ENCODE measurements around the gene SLC6A17. TPM values are rescaled to one million over a fixed set of nuclear protein-coding genes. Genes with fewer than 3 reads are reported as not detected.

The SLC6A17 gene
- total RNA-seq, 2 experiments from 2014 or later = not detected

DNA sequence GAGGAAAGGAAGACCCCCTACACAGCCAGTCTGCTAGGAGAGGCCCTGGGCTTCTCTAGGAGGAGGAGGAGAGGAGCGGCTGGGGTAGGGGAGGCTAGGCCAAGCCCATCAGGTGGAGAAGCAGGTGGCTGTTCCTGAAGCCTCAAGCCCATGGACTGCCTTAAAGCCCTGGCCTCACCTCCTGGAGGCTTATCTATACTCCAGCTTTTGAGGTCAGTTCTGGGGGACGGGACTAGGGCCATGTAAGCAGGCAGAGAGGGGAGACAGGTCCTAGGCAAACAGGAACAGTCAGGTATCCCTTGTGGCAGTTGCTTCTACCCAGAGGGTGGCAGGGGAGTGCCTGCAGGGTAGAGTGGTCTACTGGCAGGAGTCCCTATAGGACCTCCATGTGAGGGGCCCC, 100.5 kb downstream of the SLC6A17 start:
- ChIA-PET POLR2A (no interaction called here), CTCF (no interaction called here)
- Histone ChIP-seq H3K27ac (ENCODE audit: low read depth in 1 of 2, low read length in 2 of 2) (no peak overlapping the region), H3K36me3 (ENCODE audit: insufficient read depth, low read length) (no peaks in the 10 kb centered on the region), H3K27me3 (ENCODE audit: control insufficient read depth in 1 of 2, insufficient read depth in 2 of 2, low read length in 2 of 2) (no peaks in the 10 kb centered on the region), H3K4me1 (ENCODE audit: insufficient read depth, low read length) (peaks cover 4% of the 10 kb centered on the region), H3K4me3 (ENCODE audit: low read length) (no peak overlapping the region), H3K9me3 (ENCODE audit: control insufficient read depth in 1 of 2, insufficient read depth in 1 of 2, low read length in 2 of 2) (no peaks in the 10 kb centered on the region)
- DNase-seq = no peak
- no peak overlapping the region for H3K4me3 Mint-ChIP-seq
- H3K27ac Mint-ChIP-seq = no peak overlapping the region
- H3K9me3 Mint-ChIP-seq = no peaks in the 10 kb centered on the region
- no peaks in the 10 kb centered on the region for H3K27me3 Mint-ChIP-seq
- H3K36me3 Mint-ChIP-seq (ENCODE audit: low read depth) = no peaks in the 10 kb centered on the region
- intact Hi-C loops (cut with DNase I, micrococcal nuclease) = no loop called here
- peaks cover 8% of the 10 kb centered on the region for H3K4me1 Mint-ChIP-seq (ENCODE audit: low read depth)
- TF ChIP-seq, protein P1, sequence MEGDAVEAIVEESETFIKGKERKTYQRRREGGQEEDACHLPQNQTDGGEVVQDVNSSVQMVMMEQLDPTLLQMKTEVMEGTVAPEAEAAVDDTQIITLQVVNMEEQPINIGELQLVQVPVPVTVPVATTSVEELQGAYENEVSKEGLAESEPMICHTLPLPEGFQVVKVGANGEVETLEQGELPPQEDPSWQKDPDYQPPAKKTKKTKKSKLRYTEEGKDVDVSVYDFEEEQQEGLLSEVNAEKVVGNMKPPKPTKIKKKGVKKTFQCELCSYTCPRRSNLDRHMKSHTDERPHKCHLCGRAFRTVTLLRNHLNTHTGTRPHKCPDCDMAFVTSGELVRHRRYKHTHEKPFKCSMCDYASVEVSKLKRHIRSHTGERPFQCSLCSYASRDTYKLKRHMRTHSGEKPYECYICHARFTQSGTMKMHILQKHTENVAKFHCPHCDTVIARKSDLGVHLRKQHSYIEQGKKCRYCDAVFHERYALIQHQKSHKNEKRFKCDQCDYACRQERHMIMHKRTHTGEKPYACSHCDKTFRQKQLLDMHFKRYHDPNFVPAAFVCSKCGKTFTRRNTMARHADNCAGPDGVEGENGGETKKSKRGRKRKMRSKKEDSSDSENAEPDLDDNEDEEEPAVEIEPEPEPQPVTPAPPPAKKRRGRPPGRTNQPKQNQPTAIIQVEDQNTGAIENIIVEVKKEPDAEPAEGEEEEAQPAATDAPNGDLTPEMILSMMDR (IDR thresholded peaks at IDR 0.05) = no peak
- no peak for ATAC-seq (ENCODE audit: poor library complexity)

Other genes with a start within 250 kb of the SLC6A17 start
- 1 to 10 TPM; 6.5 to 6.7 TPM for gene CSF1, start 239.6 kb upstream of the SLC6A17 start, total RNA-seq
- 1 to 10 TPM; 6.9 to 8.4 TPM for gene AHCYL1, start 165.7 kb upstream of the SLC6A17 start, total RNA-seq
- 10 to 100 TPM; 74.3 to 80.9 TPM for gene STRIP1, start 115.9 kb upstream of the SLC6A17 start, total RNA-seq
- gene ALX3, start 79.8 kb upstream of the SLC6A17 start, total RNA-seq = not detected
- not detected for gene UBL4B, start 38.1 kb upstream of the SLC6A17 start, total RNA-seq
- 10 to 100 TPM; 16.5 to 17.7 TPM for gene KCNC4, start 59.8 kb downstream of the SLC6A17 start, total RNA-seq
- 10 to 100 TPM; 49.4 to 49.7 TPM for gene RBM15, start 188.9 kb downstream of the SLC6A17 start, total RNA-seq
- not detected for gene SLC16A4, start 240.5 kb downstream of the SLC6A17 start, total RNA-seq